Ammon's horn (tissue), 1 donor: ENCODE data around the gene NHLRC1.
A peak's percentile ranks its signal among the peaks of the same experiment; 100 is the strongest.
"Not testable (repeated sequence)": the region's sequence is repeated elsewhere in the genome, so short reads cannot be mapped to it uniquely, and the experiment has no call there.

Experiments used
- DNase-seq: peaks from one replicate; pipeline ENCODE4 v3.0.0-alpha.2; 2016; ENCODE audit warnings: low spot score

NHLRC1 gene

DNA sequence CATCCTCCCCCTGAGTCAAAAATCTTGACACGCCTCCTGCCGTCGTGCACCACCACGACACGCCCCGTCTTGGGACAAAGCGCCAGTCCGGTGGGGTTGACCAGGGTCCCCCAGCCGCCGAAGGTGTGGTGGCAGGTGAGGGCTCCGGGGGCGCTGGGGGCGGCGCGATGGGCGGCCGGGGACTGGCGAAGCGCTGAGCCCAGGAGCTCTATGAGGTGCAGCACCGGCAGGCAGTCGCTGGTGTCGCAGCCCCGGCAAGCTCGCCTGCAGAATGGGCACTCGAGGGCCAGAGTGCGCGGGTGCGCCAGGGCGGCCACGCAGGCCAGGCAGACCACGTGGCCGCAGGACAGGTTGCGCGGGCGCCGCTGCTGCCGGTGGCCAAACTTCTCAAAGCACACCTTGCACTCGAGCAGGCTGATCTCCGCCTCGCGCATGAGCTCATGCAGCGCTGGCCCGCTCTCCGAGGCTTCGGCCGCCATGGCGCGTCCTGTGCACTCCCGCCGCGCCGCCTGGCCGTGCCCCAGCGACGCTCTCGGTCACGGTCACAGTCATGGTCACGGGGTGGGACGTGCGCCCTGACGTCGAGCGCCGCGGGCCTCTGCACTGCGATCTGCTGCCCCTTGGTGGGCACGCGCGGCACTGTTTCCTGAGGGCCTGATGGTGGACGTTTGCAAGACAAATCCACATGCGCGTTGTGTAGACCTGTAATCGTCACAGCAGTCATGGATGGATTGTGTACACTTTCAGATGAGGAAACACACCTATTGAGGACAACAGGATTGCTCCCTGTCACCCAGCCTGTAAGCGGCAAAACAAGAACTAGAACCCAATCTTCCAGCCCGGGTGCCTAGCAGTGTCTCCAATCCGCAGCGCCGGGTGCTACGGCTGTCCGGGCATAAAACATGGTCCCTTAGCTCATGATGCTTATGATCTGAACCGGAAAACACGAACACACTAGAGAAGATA is at the start of gene NHLRC1:
NHLRC1 (minus strand) TSS at position 550 of the 966 bp plus-strand sequence; CDS start at position 479, 71 bp downstream.
- peak; percentile 93 for DNase-seq

DNA sequence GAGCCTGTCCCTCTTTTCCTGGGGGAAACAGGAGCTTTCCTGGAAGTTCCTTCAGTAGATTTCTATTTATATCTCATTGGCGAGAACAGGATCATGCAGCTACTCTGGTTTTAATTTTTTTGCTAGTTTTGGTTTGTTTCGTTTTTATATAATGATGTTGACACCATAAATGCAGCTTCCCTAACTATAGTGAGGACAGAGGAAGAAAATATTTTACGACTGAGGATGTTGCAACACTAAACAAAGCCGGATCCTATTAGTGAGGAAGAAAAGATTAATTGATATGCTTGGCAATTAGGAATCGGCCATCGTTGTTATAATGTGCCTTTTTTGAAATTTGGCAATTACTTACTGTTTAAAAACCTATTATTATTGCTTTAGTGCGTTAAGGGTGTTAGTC is 49.4 kb upstream of the NHLRC1 start:
- no peak for DNase-seq

DNA sequence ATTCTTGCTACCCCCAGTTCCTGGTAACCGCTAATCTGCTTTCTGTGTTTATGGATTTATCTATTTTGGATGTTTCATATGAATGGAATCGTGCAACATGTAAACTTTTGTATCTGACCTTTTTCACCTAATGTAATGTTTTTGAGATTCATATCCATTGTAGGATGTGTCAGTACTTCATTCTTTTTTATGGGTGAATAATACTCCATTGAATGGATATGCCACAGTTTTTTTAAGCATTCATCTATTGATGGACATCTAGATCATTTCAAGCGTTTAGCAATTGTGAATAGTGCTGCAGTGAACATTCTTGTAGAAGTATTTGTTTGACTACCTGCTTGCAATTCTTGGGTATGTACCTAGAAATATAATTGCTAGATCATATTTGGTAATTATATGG is 45.8 kb upstream of the NHLRC1 start:
- no peak for DNase-seq

DNA sequence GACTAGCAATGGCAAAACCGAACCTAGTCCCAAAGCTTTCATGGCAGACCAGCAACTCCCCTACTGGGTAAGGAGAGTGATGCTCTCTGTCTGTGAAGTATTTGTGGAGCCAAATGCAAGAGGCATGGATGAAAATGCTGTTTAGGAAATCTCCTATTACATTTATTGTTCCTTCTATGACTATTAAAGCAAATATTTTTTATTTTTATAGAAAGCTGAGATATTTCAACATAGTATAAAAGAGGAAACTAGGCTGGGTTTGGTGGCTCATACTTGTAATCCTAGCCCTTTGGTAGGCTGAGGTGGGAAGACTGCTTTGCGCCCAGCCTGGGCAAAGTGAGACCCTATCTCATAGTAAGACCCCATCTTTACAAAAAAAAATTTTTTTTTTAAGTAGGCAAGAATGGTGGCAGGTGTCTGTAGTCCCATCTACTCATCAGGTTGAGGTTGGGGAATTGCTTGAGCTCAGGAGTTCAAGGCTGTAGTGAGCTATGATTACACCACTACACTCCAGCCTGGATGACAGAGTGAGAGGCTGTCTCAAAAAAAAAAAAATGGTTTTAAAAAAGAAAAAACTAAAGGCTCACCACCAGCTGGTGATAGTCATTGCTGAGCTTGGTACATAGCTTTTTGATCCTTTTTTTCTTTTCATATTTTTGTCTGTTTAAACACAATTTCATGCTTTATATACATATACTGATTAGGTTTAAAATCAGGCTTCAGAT is 44.0 kb upstream of the NHLRC1 start:
- DNase-seq, result no peak

DNA sequence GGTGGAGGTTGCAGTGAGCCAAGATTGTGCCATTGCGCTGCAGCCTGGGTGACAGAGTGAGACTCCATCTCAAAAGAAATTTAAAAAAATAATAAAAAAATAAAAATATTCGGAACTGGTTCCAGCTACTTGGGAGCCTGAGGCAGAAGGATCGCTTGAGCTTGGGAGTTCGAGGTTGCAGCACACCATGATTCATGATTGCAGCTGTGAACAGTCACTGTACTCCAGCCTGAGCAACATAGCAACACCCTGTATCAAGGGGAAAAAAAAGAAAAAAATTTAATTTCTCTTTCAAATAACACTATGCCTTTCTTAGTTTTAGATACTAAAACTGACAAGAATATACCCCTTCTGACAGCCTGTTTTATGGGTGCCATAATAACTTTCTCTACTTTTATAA is 43.3 kb upstream of the NHLRC1 start:
- no peak for DNase-seq

DNA sequence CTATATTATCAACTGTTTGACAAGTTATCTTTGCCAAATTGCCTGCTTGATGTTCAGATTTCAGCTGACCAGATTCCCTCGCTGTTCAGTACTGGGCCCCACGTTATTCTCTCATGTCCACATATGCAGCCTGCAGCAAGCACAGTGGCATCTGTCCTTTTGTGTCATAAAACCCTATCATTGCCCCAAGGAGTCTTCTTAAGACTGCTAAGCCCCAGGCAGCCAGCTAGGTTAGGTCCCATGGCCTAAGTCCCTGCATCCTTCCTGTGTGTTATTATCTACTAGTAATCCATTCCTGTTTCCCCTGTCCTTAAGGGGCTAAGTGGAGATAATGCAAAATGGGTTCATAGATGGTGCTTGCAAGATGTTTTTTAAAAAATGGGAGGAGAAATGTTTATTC is 39.9 kb upstream of the NHLRC1 start:
- no peak for DNase-seq

DNA sequence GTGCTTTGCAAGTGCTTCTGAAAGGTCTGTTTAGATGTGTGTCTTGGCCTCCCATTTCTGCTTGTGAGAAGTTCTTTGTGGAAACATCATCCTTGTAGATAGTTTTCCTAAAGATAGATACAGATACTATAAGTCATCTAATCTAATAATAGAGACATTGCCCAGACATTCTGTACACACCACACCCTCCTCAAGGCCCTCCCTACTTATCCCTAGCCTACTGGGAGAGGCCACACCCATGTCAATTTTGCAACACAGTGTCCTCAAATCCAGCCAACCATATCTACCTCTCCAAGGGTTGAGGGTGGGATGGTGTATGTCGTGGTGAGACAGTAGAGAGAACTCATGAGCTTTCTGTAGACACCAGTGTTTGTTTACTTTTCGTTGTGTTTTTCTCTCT is 39.0 kb upstream of the NHLRC1 start:
- DNase-seq, result no peak

DNA sequence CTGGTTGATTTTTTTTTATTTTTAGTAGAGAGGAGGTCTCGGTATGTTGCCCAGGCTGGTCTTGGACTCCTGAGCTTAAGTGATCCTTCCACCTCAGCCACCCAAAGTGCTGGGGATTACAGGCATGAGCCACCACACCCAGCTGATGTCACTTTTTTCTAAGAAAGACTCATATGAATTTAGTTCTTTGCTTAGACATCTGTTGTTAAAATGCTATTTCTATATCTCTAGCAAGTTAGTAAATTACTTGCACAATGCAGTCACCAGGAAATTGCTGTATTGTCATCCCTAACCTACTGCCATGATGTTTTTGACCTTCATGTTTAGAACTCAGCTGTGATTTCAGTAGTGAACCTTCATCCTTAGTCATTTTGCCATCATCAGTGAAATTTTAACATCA is 38.4 kb upstream of the NHLRC1 start:
- no peak for DNase-seq

DNA sequence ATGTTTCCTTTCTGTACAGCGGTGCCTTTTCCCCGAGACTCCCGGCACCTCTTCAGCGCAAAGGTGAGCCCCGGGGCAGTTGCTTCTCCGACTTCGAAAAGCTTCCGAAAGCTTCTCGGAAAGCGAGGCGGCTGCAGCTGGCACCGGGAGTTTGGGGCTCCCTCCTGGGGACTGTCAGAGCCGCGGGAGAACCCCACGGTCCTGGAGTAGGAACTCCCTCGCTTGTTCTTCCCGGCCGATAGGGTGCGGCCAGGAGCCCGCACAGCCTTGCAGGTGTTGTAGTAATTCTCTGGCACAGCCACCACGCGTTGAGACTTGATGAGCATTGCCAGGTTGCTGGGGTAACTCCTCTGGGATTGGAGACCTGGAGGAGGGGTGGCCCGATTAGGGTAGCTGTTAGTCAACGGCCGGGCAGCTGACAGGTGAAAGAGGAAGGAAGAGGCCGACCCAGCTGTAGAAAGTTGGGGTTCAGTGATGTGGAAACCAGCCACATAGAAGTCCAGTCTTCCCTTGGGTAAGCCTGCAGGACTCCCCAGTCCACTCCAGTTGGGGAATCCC is 33.5 kb upstream of the NHLRC1 start:
- DNase-seq, result peak; percentile 59

DNA sequence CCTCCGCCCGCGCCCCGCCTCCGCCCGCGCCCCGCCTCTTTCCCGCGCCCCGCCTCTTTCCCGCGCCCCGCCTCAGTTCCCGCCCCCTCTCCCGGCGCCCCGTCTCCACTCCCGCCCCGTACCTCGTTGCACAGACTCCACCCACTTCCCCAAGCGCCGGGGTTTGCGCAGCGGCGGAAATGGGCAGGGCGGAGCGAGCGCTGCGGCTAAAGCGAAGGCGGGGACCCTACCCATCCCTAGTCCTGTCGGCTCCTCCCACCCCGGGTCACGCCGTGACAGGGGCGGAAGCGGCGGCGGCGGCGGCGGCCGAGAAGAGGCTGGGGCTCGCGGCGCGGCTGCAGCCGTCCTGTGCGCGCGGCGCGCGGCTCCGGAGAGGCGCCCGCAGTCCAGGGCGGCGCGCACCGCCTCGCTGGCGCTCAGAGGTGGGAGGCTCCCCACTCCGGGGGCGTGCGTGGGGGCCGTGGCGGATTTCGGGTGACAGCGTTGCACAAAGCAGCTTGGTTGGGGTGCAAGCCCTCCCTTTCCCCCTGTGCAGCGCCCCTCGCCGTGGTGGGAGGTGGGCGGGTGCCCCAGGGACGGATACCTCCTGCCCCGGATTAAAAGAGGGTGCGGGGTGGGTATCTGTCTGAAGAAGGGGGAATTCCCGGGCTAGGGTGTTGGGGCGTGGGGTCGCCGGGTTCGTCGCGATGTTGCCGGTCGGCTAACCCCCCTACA is 32.8 kb upstream of the NHLRC1 start, which contains the start of gene KDM1B:
KDM1B (plus strand) TSS at position 273 of the 714 bp plus-strand sequence. CDS start 4,474 bp downstream, outside the sequence.
- DNase-seq, result peak; percentile 99

DNA sequence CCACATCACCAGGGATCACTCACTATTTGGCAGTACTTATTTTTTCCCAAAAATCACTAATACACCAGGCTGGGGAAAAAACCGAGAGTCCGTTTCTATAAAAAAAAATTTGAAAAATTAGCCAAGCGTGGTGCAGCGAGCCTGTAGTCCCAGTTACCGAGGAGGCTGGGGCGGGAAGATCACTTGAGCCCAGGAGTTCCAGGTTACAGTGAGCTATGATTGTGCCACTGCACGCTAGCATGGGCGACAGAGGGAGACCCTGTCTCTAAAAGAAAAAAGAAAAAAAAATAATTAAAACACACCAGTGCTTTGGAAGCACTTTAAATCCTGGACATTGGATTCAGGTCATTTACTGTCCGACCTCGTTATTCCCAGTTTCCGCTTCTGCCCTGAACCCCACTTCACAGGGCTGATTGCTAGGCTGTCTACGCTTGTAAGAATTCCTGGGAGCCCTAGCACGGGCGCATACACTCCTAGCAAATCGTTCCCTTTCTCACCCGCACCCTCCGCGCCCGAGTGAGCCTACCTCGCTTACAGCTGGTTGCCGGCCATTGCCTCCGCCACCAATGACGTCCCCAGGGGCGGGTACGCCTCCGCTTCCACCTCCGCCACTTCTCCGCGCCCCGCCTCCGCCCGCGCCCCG is 32.2 kb upstream of the NHLRC1 start, which contains the start of gene TPMT:
TPMT (minus strand) TSS at position 571 of the 643 bp plus-strand sequence. CDS start 5,950 bp downstream, outside the sequence.
- no peak for DNase-seq

DNA sequence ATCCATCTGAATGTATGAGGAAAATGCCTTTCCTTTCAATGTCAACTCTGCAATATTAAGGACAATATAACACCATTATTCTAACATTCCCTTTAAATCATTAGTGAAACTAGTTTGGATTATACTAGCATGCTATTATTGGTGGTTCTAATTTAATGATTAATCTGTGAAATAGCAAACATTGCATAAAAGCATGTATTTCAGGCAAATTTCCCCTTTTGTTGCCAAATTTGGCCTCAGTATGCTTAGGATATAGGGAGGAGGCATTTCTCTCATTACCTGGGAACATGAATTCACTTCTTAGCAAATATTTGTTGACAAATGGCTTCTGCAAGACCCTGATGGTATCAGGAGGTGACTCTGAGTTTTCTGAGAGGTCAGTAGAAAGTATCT is 30.8 kb upstream of the NHLRC1 start:
- no peak for DNase-seq

DNA sequence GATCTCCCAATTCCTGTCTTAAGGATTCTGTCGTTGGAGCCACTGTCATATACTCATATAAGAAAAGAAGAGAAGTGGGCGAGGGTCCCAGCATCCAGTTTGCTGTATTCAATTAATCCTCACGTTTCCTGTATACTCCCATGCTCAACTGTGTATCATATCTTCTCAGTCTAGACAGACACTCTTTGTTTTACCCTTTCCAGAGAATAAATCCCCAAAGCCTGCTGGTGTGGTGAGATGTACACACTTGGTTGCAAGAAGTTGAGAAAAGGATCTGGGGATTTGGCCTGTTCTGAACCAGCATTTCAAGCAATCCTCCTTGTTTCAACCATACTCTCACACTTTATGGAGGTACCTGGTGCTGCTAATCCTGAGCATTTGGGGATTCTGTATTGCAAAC is 29.3 kb upstream of the NHLRC1 start:
- DNase-seq, result no peak

DNA sequence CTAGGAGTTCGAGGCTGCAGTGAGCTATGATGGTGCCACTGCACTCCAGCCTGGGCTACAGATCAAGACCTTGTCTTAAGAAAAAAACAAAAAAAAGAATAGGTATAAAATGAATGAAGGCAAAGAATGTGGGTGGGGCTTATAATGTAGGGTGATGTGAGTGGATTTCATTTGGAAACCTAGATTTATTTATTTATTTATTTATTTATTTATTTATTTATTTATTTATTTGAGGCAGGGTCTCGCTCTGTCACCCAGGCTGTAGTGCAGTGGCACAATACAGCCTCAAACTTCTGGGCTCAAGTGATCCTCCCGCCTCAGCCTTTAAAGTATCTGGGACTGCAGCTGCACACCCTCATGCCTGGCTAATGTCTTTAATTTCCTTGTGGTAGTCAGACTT is 28.9 kb upstream of the NHLRC1 start:
- not testable (repeated sequence) for DNase-seq

DNA sequence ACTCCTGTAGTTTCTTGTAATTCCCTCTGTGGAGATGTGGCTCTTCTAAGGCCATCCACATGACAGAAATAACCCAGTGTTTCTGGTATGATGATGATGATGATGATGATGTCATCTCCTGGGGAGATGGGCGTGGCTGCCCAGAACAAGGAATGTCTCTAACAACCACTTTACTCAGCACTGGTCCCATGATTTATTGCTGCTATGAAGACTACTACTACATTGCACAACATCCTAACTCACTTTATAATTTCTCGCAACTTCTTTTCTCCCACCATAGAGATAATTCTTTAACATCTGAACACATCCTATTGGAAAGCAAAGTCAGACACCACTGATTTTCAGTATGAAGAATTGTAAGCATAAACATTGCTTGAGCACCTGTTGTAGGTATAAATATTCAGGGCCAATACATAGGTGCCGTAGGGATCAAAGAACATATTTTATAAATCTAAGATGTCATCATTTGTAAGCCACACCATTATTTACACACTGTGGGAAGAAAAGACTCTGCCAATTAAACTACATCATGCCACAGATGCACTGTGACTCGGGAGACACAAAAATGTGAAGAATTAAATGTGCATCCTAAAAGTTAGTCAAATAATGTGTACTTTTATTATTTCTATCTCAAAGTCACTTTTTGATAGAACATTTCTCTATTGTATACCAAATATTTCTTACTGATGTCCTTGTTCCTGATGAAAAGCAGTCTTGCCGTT is 26.0 kb upstream of the NHLRC1 start:
- no peak for DNase-seq

DNA sequence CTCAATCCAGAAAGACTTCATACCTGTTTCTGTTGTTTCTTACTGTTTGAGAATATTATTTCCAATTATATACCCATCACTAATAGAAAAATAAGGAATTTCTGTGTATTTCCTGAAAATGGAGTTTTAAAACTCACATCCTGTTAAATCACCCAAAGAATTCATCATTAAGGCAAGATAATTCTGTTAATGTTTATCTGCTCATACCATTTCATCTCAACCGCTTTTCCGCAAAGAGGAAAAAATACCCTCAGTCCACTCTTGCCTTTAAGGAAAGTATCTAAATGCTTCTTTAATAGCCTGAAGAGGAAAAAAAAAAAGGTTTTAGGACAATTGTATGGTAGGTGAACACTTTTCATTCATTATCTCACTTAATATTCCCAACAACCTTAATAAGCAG is 25.1 kb upstream of the NHLRC1 start:
- no peak for DNase-seq

DNA sequence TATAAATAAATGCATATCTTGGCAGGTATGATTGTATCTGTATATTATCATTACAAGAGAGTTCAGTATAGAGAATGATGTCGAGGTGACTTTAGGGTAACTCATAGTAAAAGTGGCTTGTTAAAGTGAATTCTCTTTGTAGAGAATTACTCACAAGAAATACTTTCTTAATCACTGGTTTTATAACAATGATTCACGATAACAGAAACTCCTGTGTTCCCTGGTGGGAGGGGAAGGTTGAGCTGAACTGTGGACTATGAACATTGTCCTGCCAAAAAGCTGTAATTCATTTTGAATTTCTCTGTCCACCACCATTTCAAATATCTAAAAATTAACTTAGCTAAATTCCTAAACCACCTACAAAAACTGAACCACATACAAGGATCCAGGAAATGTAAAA is 24.7 kb upstream of the NHLRC1 start:
- DNase-seq, result no peak

DNA sequence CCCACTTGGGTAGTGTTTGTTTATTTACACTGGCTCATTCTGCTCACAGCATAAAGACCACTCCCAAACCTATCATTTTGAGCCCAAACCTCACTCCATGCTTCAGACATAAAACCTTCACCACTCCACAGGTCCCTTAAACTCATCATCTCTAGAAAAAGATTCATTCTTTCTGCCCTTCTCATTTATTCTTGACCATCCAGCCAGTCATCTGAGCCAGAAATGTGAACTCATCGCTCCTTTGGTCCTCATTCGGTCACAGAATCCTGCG is 20.0 kb upstream of the NHLRC1 start:
- no peak for DNase-seq

DNA sequence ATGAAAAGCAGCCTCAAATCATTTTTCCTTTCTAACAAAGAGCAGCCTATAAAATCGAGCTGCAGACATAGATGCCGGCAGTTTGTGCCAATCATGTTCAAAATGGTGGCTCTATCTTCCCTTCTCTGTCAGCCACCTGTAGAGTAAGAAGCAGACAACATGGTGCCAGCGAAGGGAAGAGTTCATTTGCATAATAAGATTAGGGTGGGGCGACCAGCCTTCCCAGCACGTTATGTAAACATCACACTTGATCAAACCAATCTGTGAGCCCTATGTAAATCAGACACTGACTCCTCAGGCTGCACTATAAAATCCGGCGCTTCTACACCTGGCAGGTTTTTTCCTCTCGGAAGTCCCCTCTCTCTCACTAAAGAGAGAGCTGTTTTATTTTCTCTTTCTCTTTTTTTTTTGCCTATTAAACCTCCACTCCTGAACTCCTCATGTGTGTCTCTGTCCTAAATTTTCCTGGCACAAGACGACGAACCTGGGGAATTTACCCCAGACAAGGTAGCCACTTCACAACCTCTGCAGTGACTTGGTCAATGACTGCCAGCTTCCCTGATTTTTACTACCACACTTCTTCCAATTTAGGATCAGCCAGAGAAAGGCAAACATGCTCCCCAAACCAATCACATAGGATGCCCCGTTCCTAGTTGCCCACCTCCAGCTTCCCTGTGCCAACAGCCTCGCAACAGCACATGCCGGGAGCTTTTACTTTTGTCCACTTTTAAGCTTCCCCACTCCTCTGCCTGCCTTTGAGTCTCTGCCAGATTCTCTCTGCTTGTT is 19.5 kb upstream of the NHLRC1 start:
- no peak for DNase-seq

DNA sequence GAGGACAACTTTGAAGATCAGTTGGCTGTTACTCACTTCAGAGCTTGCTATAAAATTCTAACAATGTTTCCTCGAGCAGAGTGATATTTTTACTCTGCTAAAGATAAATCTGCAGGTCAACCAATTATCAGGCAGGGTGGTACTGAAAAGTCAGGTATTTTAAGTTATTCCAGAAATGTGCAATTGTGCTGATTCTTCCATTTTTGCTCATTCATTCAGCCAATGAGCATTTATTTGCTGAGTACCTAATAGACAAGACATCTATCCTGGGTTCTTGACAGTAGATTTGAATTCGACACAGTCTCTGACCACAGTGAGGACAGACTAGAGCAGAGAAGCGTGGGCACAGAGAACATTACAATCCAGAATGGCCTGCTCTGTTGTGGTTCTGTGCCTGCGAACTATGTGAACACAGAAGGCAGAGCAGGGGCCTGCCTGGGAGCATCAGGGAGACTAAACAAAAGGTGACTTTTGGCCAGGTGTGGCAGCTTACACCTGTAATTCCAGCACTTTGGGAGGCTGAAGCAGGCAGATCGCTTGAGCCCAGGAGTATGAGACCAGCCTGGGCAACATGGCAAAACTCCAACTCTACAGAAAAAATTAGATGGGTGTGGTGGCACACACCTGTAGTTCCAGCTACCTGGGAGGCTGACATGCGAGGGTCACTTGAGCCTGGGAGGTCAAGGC is 17.6 kb upstream of the NHLRC1 start:
- DNase-seq, result no peak
